ENCODE measurements around the gene CXADR. TPM values are rescaled to one million over a fixed set of nuclear protein-coding genes. Genes with fewer than 3 reads are reported as not detected.
A peak's percentile ranks its signal among the peaks of the same experiment; 100 is the strongest.

Gene CXADR
- total RNA-seq, 1 donor from 2014 or later: 48.3 TPM

- DNase-seq (ENCODE audit: low read depth in 2 of 2): no peak
Measured at GRCh38 chr21:17590430-17590829, 77.6 kb downstream of the CXADR start.

- DNase-seq (ENCODE audit: low read depth in 2 of 2): no peak
Measured at GRCh38 chr21:17597680-17598079, 84.8 kb downstream of the CXADR start.

GRCh38 chr21:17598437-17598836 is 85.6 kb downstream of the CXADR start:
- no peak for DNase-seq (ENCODE audit: low read depth in 2 of 2)

GRCh38 chr21:17602874-17603273 is 90.0 kb downstream of the CXADR start:
- DNase-seq (ENCODE audit: low read depth in 2 of 2): no peak

GRCh38 chr21:17607684-17608083 is 94.8 kb downstream of the CXADR start:
- DNase-seq (ENCODE audit: low read depth in 2 of 2): no peak

GRCh38 chr21:17609681-17610080 is 96.8 kb downstream of the CXADR start:
- no peak for DNase-seq (ENCODE audit: low read depth in 2 of 2)

GRCh38 chr21:17610911-17611310 is 98.1 kb downstream of the CXADR start:
- peak in 1 of 2 donors; percentile 43 for DNase-seq (ENCODE audit: low read depth in 2 of 2)

GRCh38 chr21:17611414-17612022 is 98.7 kb downstream of the CXADR start:
- DNase-seq (ENCODE audit: low read depth in 2 of 2): peak; percentile 26 to 90

GRCh38 chr21:17612023-17612564 is 99.3 kb downstream of the CXADR start:
- peak in 1 of 2 donors; percentile 38 for DNase-seq (ENCODE audit: low read depth in 2 of 2)

GRCh38 chr21:17612565-17613241 is 99.9 kb downstream of the CXADR start, which contains the start of gene BTG3:
Gene BTG3 (minus strand): TSS chr21:17612901. CDS start chr21:17609144, 3,757 bp downstream.
- DNase-seq (ENCODE audit: low read depth in 2 of 2): peak; percentile 36 to 79

GRCh38 chr21:17613242-17613676 is 100.4 kb downstream of the CXADR start:
- DNase-seq (ENCODE audit: low read depth in 2 of 2): peak in 1 of 2 donors; percentile 7

GRCh38 chr21:17616831-17617230 is 104.0 kb downstream of the CXADR start:
- no peak for DNase-seq (ENCODE audit: low read depth in 2 of 2)

GRCh38 chr21:17622018-17622417 is 109.2 kb downstream of the CXADR start:
- no peak for DNase-seq (ENCODE audit: low read depth in 2 of 2)

GRCh38 chr21:17631195-17631594 is 118.4 kb downstream of the CXADR start:
- no peak for DNase-seq (ENCODE audit: low read depth in 2 of 2)

GRCh38 chr21:17636711-17637110 is 123.9 kb downstream of the CXADR start:
- no peak for DNase-seq (ENCODE audit: low read depth in 2 of 2)

- no peak for DNase-seq (ENCODE audit: low read depth in 2 of 2)
Measured at GRCh38 chr21:17640821-17641220, 128.0 kb downstream of the CXADR start.

Other genes with a start within 250 kb of the CXADR start
- gene BTG3, start 99.9 kb downstream of the CXADR start, total RNA-seq: 8.5 and 11.9 TPM in 2 replicates

Measured in dermis microvascular lymphatic vessel endothelial cell (primary cell).